NT2/D1 (cell line): Measurements from ENCODE around the gene BAD.

Source experiments
- SUZ12 ChIP-seq: IDR thresholded peaks from 2 replicates; pipeline ENCODE4 v1.6.1; 2011; ENCODE audit not compliant: insufficient read length, insufficient read depth; ENCODE audit errors: extremely low read depth
- YY1 ChIP-seq: IDR thresholded peaks from 2 replicates; pipeline ENCODE4 v1.6.1; 2011; ENCODE audit not compliant: insufficient read length, insufficient read depth
- ZNF274 ChIP-seq: IDR thresholded peaks from 2 replicates; pipeline ENCODE4 v1.6.1; 2011; ENCODE audit warnings: mild to moderate bottlenecking, low read depth, low read length

GRCh38 chr11:64267207-64267945 lies 17.1 kb downstream of the BAD start:
- TF ChIP-seq YY1 (no peak), SUZ12 (no peak), ZNF274 (no peak)
